HEK293T (cell line): ENCODE results near the gene PLEKHA7.

Experiments
- CTCF ChIA-PET: fragments of 350-600 bp; formaldehyde crosslinking; extraction: SDS; loops from one replicate; lab custom pipeline; 2021; ENCODE audit warnings: antibody characterized with exemption, inconsistent platforms; lab: Yijun Ruan, JAX
- POLR2A ChIA-PET: fragments of 350-600 bp; formaldehyde crosslinking; extraction: SDS; loops from one replicate; lab custom pipeline; 2020; ENCODE audit warnings: antibody characterized with exemption, inconsistent platforms; lab: Yijun Ruan, JAX
- DNase-seq: peaks from one replicate; pipeline ENCODE4 v3.0.0; 2012; ENCODE audit warnings: mixed read lengths; ENCODE audit errors: extremely low spot score
- ARNT ChIP-seq: fragments of 450-650 bp; IDR thresholded peaks from 2 replicates; pipeline ENCODE4 v1.6.1; 2017; ENCODE audit warnings: mild to moderate bottlenecking
- BHLHE40 ChIP-seq: fragments of 450-650 bp; IDR thresholded peaks from 2 replicates; pipeline ENCODE4 v1.6.1; 2016; ENCODE audit warnings: mild to moderate bottlenecking, moderate library complexity, borderline replicate concordance
- CTBP1 ChIP-seq: fragments of 450-650 bp; IDR thresholded peaks from 2 replicates; pipeline ENCODE4 v1.6.1; 2016; ENCODE audit warnings: borderline replicate concordance
- ELF4 ChIP-seq: fragments of 450-650 bp; IDR thresholded peaks from 2 replicates; pipeline ENCODE4 v1.6.1; 2017; ENCODE audit warnings: antibody characterized with exemption
- FOXA1 ChIP-seq: fragments of 450-650 bp; IDR thresholded peaks from 2 replicates; pipeline ENCODE4 v1.6.1; 2016; ENCODE audit warnings: mild to moderate bottlenecking
- FOXK2 ChIP-seq: fragments of 450-650 bp; IDR thresholded peaks from 2 replicates; pipeline ENCODE4 v1.6.1; 2016; ENCODE audit warnings: mild to moderate bottlenecking
- FOXM1 ChIP-seq: fragments of 450-650 bp; IDR thresholded peaks from 2 replicates; pipeline ENCODE4 v1.6.1; 2017; ENCODE audit warnings: mild to moderate bottlenecking, borderline replicate concordance
- HDGF ChIP-seq: fragments of 450-650 bp; IDR thresholded peaks from 2 replicates; pipeline ENCODE4 v1.6.1; 2017; ENCODE audit warnings: antibody characterized with exemption, borderline replicate concordance
- L3MBTL2 ChIP-seq: fragments of 450-650 bp; conservative IDR thresholded peaks from 2 replicates; pipeline ENCODE4 v1.6.1; 2016; ENCODE audit warnings: mild to moderate bottlenecking
- LEF1 ChIP-seq: fragments of 450-650 bp; IDR thresholded peaks from 2 replicates; pipeline ENCODE4 v1.6.1; 2017; ENCODE audit warnings: mild to moderate bottlenecking, borderline replicate concordance
- NFRKB ChIP-seq: fragments of 450-650 bp; IDR thresholded peaks from 2 replicates; pipeline ENCODE4 v1.6.1; 2016; ENCODE audit warnings: mild to moderate bottlenecking, moderate library complexity
- SP1 ChIP-seq: fragments of 450-650 bp; IDR thresholded peaks from 2 replicates; pipeline ENCODE4 v1.6.1; 2017
- SUZ12 ChIP-seq: fragments of 450-650 bp; IDR thresholded peaks from 2 replicates; pipeline ENCODE4 v1.6.1; 2016; ENCODE audit warnings: mild to moderate bottlenecking
- TARDBP ChIP-seq: fragments of 450-650 bp; IDR thresholded peaks from 2 replicates; pipeline ENCODE4 v1.6.1; 2016
- ZNF384 ChIP-seq: fragments of 450-650 bp; IDR thresholded peaks from 2 replicates; pipeline ENCODE4 v1.6.1; 2016
- TF ChIP-seq, protein P1 (sequence below): fragments of 450-650 bp; IDR thresholded peaks from 2 replicates; pipeline ENCODE4 v1.6.1; 2016

Gene PLEKHA7

DNA sequence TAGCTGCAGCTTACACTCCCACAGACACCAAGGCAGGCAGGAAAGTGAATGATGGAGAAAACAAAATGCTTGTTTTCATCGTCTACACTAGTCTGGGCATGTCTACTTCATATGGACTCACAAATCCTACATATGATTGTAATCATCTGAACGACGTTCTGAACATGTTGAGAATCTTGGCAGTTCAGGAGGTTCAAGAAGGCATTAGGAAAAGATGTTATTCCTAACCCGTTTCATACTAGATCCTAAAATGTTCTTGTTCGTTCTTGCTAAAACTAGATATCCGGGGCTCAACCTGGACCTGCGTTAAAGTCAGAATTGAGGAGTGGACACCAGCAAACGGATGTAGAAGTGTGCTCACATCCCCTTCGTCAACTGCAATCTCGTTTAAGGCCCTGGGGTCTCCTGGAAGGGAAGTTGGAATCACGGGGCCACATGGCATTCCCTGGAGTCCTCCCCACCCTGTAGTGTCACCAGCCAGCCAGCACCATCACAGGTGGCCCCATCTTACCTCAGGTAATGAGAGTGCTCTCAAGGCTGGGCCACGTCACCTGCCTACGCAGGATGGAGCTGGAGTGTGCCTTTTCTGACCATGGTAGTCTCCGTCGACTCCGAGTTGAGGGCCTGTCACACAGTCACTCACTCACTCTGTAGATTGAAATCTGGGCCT is 238.5 kb downstream of the PLEKHA7 start:
- ChIA-PET POLR2A (no interaction called here), CTCF (no interaction called here)
- TF ChIP-seq FOXK2 (no peak), BHLHE40 (no peak), FOXM1 (no peak), ARNT (no peak), SP1 (no peak), FOXA1 (no peak)
- TF ChIP-seq, protein P1, sequence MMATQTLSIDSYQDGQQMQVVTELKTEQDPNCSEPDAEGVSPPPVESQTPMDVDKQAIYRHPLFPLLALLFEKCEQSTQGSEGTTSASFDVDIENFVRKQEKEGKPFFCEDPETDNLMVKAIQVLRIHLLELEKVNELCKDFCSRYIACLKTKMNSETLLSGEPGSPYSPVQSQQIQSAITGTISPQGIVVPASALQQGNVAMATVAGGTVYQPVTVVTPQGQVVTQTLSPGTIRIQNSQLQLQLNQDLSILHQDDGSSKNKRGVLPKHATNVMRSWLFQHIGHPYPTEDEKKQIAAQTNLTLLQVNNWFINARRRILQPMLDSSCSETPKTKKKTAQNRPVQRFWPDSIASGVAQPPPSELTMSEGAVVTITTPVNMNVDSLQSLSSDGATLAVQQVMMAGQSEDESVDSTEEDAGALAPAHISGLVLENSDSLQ: no peak
- DNase-seq: no peak

DNA sequence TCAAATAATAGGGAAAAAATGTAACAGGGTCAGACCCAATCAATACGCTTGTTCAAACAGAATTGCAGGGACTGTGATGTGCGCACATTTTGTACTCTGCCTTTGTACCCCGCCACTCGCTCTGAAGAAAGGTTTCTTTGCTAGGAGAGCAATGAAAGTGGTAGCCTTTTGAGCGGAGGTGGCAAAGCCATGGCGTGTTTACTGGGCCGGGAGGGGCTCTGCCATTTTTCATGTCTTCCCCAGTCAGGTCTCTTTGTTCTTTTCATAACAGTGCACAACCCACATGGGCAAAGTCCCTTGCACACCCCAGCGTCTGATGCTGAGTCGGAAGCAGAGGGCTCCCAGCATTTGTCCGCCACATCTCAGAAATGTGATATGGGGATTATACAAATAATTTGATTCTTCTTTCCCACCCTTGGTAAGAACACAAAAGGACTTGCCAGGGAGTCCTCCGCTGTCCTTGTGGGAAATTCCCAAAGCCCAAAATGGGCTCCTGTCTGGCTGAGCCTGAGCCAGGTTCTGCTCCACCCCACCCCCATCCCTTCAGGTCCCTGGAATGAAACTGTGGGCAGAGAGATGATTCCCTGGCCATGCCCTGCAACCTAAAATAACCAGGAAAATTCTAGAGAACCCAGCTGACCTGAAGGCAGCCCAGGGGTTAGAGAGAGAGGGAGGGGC is 239.1 kb downstream of the PLEKHA7 start:
- CTCF ChIA-PET: no interaction called here

DNA sequence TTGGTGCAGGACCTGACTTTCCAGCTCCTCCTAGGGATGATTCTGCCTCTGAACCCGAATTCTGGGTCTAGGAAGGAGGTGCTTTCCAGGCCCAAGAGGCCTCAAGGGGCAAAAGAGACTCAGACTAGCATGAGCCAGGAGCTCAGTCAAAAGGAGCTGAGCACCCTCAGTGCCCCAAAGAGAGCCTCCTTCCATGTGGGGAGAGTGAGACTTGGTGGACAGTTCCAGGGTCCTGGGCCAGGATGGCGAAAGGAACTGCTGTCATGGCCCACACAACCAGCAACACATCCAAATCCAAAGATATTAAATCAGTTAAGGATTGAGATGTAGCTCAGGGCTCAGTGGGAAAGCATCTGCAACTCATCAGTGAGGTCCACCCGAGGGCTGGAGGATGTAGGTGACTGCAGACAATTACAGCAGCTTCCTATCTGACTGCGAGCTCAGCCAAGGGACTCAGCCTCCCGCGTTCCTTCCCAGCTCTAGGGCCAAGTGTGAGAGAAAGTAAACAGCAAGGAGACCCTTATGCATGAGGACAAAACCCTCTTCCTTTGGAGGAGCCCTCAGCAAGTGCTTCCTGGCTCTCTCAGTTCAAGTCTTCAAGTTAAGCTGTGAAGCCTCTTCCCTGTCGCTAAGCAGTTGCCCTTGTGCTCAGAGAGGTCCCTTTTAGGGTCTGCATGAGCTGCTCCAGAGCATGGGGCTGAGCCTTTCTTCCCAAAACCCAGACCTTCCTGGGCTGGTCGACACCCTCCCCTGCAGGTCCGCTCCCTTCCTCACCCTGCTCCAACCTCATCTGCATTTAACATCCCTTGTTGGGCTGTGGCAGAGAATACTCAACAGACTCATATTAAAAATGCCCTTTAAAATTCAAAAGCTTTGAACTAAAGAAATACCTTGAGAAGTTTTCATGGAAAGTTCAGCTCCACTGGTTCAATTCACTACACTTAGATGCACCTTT is 240.0 kb downstream of the PLEKHA7 start:
- POLR2A ChIA-PET: no interaction called here
- TF ChIP-seq ARNT (no peak), FOXA1 (no peak), L3MBTL2 (no peak), NFRKB (no peak), ZNF384 (no peak), CTBP1 (no peak), FOXK2 (no peak), ELF4 (no peak), TARDBP (no peak), SUZ12 (no peak), BHLHE40 (no peak), HDGF (no peak)
- TF ChIP-seq, protein P1: no peak
- CTCF ChIA-PET: no interaction called here
- DNase-seq: no peak

More for the DNA sequence above, 239.1 kb downstream of the PLEKHA7 start:
- DNase-seq: no peak
- POLR2A ChIA-PET: no interaction called here
- TF ChIP-seq ZNF384: no peak
- no peak for TF ChIP-seq SP1
- TF ChIP-seq HDGF: no peak
- no peak for TF ChIP-seq ARNT
- no peak for TF ChIP-seq SUZ12
- TF ChIP-seq, protein P1: no peak
- TF ChIP-seq L3MBTL2: no peak
- TF ChIP-seq TARDBP: no peak
- TF ChIP-seq CTBP1: no peak
- TF ChIP-seq ELF4: no peak
- TF ChIP-seq NFRKB: no peak
- no peak for TF ChIP-seq FOXA1
- no peak for TF ChIP-seq LEF1
- TF ChIP-seq FOXM1: no peak
- no peak for TF ChIP-seq BHLHE40
- TF ChIP-seq FOXK2: no peak

DNA sequence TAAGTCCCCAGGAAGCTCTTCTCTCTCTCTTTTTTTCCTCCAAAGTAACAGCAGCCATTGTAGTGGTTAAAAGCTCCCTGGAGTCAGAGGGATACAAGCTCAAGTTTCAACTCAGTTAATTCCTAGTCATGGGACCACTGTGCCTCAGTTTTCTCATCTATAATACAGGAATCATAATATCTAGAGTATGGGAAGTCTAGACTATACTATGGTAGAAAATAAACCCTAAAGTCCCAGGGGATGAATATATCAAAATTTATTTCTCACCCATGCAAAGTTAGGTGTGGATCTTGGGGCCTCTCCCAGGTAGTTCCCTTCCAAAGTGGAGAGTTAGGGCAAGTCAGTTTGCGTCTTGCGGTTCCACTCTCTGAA is 242.1 kb downstream of the PLEKHA7 start:
- no peak for TF ChIP-seq FOXK2
- no peak for TF ChIP-seq L3MBTL2
- TF ChIP-seq SP1: no peak
- no peak for TF ChIP-seq ARNT
- TF ChIP-seq CTBP1: no peak
- TF ChIP-seq FOXA1: no peak
- TF ChIP-seq, protein P1: no peak
- TF ChIP-seq ELF4: no peak
- TF ChIP-seq SUZ12: no peak
- TF ChIP-seq TARDBP: no peak
- no peak for TF ChIP-seq NFRKB
- no peak for TF ChIP-seq BHLHE40
- no peak for TF ChIP-seq HDGF
- no peak for TF ChIP-seq ZNF384
- TF ChIP-seq LEF1: no peak
- TF ChIP-seq FOXM1: no peak
- ChIA-PET POLR2A (no interaction called here), CTCF (no interaction called here)
- no peak for DNase-seq

DNA sequence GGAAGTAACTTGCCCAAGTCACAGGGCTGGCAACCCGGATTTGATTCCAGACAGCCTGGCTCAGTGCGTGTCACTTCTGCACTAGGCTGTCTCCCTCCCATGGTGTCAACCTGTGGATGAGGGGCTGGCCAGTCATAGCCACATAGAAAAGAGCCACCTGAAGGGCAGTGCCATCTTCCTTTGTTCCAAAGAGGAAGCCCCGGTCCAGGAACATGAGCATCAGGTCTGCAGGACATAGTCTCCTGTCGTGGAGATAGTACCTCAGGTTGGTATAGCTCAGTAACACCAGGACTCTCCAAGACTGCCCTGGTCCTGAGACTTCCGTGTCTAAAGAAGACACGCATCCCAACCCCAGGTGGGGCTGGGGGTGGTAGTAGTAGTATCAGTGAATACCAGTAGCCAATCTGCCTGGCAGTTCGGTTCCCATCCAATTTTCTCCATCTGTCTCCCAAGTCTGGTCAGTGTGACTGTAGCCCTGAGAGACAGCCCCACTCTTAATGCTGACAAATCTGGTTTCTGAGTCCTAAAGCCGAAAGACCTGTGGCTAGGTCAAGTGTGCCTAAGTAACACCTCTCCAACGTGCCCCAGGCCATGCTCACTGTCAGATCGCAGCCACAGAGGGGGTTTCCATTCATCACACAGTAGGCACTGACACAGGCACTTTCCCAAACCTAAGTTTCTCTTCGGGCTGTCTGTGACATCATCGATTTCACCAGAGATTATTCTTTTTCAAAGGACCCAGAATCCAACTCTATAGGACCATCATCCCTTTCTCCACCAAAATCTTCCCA is 242.7 kb downstream of the PLEKHA7 start:
- TF ChIP-seq FOXM1: no peak
- TF ChIP-seq FOXK2: no peak
- no peak for TF ChIP-seq SUZ12
- TF ChIP-seq NFRKB: no peak
- TF ChIP-seq LEF1: no peak
- TF ChIP-seq CTBP1: no peak
- TF ChIP-seq ELF4: no peak
- TF ChIP-seq ARNT: no peak
- no peak for TF ChIP-seq TARDBP
- TF ChIP-seq HDGF: no peak
- TF ChIP-seq L3MBTL2: no peak
- TF ChIP-seq FOXA1: no peak
- no peak for TF ChIP-seq BHLHE40
- no peak for TF ChIP-seq ZNF384
- no peak for TF ChIP-seq SP1
- ChIA-PET POLR2A (no interaction called here), CTCF (interaction anchor here (0.5 kb wide), 1 partner anchor 920 kb away, joined by 3 read pairs; no protein-coding TSS in a partner anchor)
- DNase-seq: no peak
